ENCODE data around the gene DIAPH3. TPM values are rescaled to one million over a fixed set of nuclear protein-coding genes. Genes with fewer than 3 reads are reported as not detected.

DIAPH3 gene
- total RNA-seq, 1 experiment from 2014 or later, result 62.3 TPM

GRCh38 chr13:60074397-60074796 is 89.3 kb downstream of the DIAPH3 start:
- ChIA-PET CTCF (no interaction called here), POLR2A (ENCODE audit: low non-redundant PET) (no interaction called here)
- Histone ChIP-seq H3K27ac (ENCODE audit: low read depth, low read length, poor library complexity, severe bottlenecking) (no peak overlapping the region), H3K27me3 (replicated peaks; ENCODE audit: insufficient read depth, low read depth, low read length, poor library complexity) (no peaks in the 10 kb centered on the region), H3K36me3 (ENCODE audit: insufficient read depth, low read length, poor library complexity, severe bottlenecking) (peaks cover 11% of the 10 kb centered on the region), H3K9me3 (ENCODE audit: low read depth, low read length, poor library complexity, severe bottlenecking) (peaks cover 12% of the 10 kb centered on the region), H3K4me1 (ENCODE audit: insufficient read depth, low read length, poor library complexity, severe bottlenecking) (peaks cover 19% of the 10 kb centered on the region), H3K4me3 (ENCODE audit: low read depth, low read length, poor library complexity, severe bottlenecking) (no peak overlapping the region)
- intact Hi-C loops (cut with micrococcal nuclease; ENCODE audit: unreplicated experiment), result no loop called here
- no TSS peak for BruUV-seq (replicated peaks)
- TF ChIP-seq EZH2 (IDR thresholded peaks at IDR 0.05; ENCODE audit: borderline replicate concordance, low read depth, low read length, poor library complexity, severe bottlenecking) (no peak), CTCF (conservative IDR thresholded peaks at IDR 0.05; ENCODE audit: low read depth, low read length) (no peak)
- DNase-seq (ENCODE audit: low spot score), result no peak

- intact Hi-C loops (cut with micrococcal nuclease; ENCODE audit: unreplicated experiment), result no loop called here
- no peak for DNase-seq (ENCODE audit: low spot score)
- peaks cover 11% of the 10 kb centered on the region for H3K36me3 ChIP-seq (ENCODE audit: insufficient read depth, low read length, poor library complexity, severe bottlenecking)
- TF ChIP-seq EZH2 (IDR thresholded peaks at IDR 0.05; ENCODE audit: borderline replicate concordance, low read depth, low read length, poor library complexity, severe bottlenecking) (no peak), CTCF (conservative IDR thresholded peaks at IDR 0.05; ENCODE audit: low read depth, low read length) (no peak)
- H3K9me3 ChIP-seq (ENCODE audit: low read depth, low read length, poor library complexity, severe bottlenecking), result peaks cover 22% of the 10 kb centered on the region
- BruUV-seq (replicated peaks), result no TSS peak
- H3K27me3 ChIP-seq (replicated peaks; ENCODE audit: insufficient read depth, low read depth, low read length, poor library complexity), result no peaks in the 10 kb centered on the region
- no peaks in the 10 kb centered on the region for H3K4me1 ChIP-seq (ENCODE audit: insufficient read depth, low read length, poor library complexity, severe bottlenecking)
- no peak overlapping the region for H3K27ac ChIP-seq (ENCODE audit: low read depth, low read length, poor library complexity, severe bottlenecking)
- ChIA-PET POLR2A (ENCODE audit: low non-redundant PET) (no interaction called here), CTCF (no interaction called here)
- no peak overlapping the region for H3K4me3 ChIP-seq (ENCODE audit: low read depth, low read length, poor library complexity, severe bottlenecking)
These were observed 97.5 kb downstream of the DIAPH3 start for GRCh38 chr13:60066226-60066625.

- TF ChIP-seq EZH2 (IDR thresholded peaks at IDR 0.05; ENCODE audit: borderline replicate concordance, low read depth, low read length, poor library complexity, severe bottlenecking) (no peak), CTCF (conservative IDR thresholded peaks at IDR 0.05; ENCODE audit: low read depth, low read length) (no peak)
- BruUV-seq (replicated peaks), result no TSS peak
- no peak for DNase-seq (ENCODE audit: low spot score)
- Histone ChIP-seq H3K36me3 (ENCODE audit: insufficient read depth, low read length, poor library complexity, severe bottlenecking) (no peaks in the 10 kb centered on the region), H3K9me3 (ENCODE audit: low read depth, low read length, poor library complexity, severe bottlenecking) (peaks cover 8% of the 10 kb centered on the region), H3K4me3 (ENCODE audit: low read depth, low read length, poor library complexity, severe bottlenecking) (no peak overlapping the region), H3K27ac (ENCODE audit: low read depth, low read length, poor library complexity, severe bottlenecking) (no peak overlapping the region), H3K4me1 (ENCODE audit: insufficient read depth, low read length, poor library complexity, severe bottlenecking) (no peaks in the 10 kb centered on the region), H3K27me3 (replicated peaks; ENCODE audit: insufficient read depth, low read depth, low read length, poor library complexity) (no peaks in the 10 kb centered on the region)
- ChIA-PET POLR2A (ENCODE audit: low non-redundant PET) (no interaction called here), CTCF (no interaction called here)
- intact Hi-C loops (cut with micrococcal nuclease; ENCODE audit: unreplicated experiment), result no loop called here
These were observed 101.2 kb downstream of the DIAPH3 start for GRCh38 chr13:60062502-60062901.

All from A673 (cell line).